Esophagus (tissue), 2 donors: ENCODE data around the gene GLT6D1. TPM values are rescaled to one million over a fixed set of nuclear protein-coding genes. Genes with fewer than 3 reads are reported as not detected.

Experiments
- H3K27ac ChIP-seq, 2 donors: one replicate each; pipeline ENCODE4 v1.5.1; 2013; ENCODE audit warnings: low read depth in 2 of 2, mild to moderate bottlenecking in 2 of 2, inconsistent platforms in 1 of 2, low read length in 1 of 2, moderate library complexity in 1 of 2
- H3K27me3 ChIP-seq, 2 donors: one replicate each; pipeline ENCODE4 v1.6.1; 2013; ENCODE audit warnings: low read length in 2 of 2, control low read depth in 1 of 2, mild to moderate bottlenecking in 1 of 2; ENCODE audit not compliant: insufficient read depth in 2 of 2, control insufficient read depth in 1 of 2
- H3K36me3 ChIP-seq, 2 donors: one replicate each; pipeline ENCODE4 v1.6.1; 2013; ENCODE audit warnings: low read length in 1 of 2; ENCODE audit not compliant: control insufficient read depth in 2 of 2, insufficient read depth in 2 of 2
- H3K4me1 ChIP-seq, 2 donors: one replicate each; pipeline ENCODE4 v1.6.1; 2013; ENCODE audit warnings: low read length in 1 of 2; ENCODE audit not compliant: control insufficient read depth in 2 of 2, insufficient read depth in 2 of 2
- H3K4me3 ChIP-seq, 2 donors: one replicate each; pipeline ENCODE4 v1.5.1; 2013; ENCODE audit warnings: low read length in 2 of 2, mild to moderate bottlenecking in 2 of 2, low read depth in 1 of 2, moderate library complexity in 1 of 2
- H3K9me3 ChIP-seq, 2 donors: one replicate each; pipeline ENCODE4 v1.6.1; 2013; ENCODE audit warnings: mild to moderate bottlenecking in 2 of 2, low read depth in 1 of 2, low read length in 1 of 2, moderate library complexity in 1 of 2; ENCODE audit not compliant: control insufficient read depth in 2 of 2, insufficient read depth in 1 of 2
- WGBS, 2 donors: extraction: QIAGEN DNeasy Blood & Tissue Kit; methylation state at CpG; one replicate each; pipeline ENCODE4 v1.1.7; 2013; 5-methylcytosine and 5-hydroxymethylcytosine counted together
- polyA plus RNA-seq, 2 donors: library from polyadenylated mRNA; stranded (reverse); fragments of 200-250 nt; gene quantifications; one replicate each; pipeline ENCODE4 v1.2.3, GENCODE V29; 2013
- donor health status: healthy with polysubstance abuse.
- donor health status: Bipolar disorder and iron deficiency.

GLT6D1 gene
- polyA plus RNA-seq, 2 donors: not detected

GRCh38 chr9:135604437-135605237, 34.7 kb downstream of the GLT6D1 start:
- peaks cover 0 to 2% of the 10 kb centered on the region in 2 donors for H3K27me3 ChIP-seq
- H3K4me1 ChIP-seq: no peaks in the 10 kb centered on the region
- WGBS, 2 donors: 65 to 68% methylated on average over 31 of the region's 31 CpGs
- H3K36me3 ChIP-seq: no peaks in the 10 kb centered on the region
- no peaks in the 10 kb centered on the region for H3K9me3 ChIP-seq
- H3K4me3 ChIP-seq: no peak overlapping the region
- no peak overlapping the region for H3K27ac ChIP-seq

DNA sequence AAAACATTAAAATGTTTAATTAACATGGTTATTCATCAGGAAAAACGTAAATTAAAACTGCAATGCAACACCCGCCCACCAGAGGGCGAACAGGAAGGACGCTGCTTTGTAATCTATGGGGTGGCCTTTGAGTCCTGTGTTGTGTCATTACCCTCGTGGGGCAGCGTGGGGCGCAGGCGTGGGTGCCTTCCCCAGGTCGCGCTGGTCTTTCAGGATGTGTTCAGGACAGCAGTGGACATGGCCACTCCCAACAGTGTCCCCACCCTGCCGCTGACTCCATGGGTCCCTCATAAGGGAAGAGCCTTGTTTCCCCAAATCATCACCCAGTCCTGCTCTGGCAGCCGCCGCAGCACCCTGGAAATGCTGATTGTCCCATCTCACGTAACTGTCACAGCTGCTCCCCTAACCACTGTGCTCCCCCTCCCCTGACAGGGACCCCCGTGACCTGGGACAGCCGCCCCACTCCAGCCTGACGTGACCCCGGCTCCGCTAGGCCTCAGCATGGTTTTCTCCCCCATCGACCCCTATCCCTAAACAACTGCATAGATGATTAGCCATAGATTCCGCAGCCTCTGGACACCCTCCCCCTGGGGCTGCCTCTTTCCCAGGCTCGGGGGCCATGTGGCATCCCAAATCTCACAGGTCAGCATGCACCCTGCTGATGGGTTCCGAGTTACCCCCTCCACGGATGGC, 36.4 kb downstream of the GLT6D1 start:
- no peaks in the 10 kb centered on the region for H3K36me3 ChIP-seq
- H3K27me3 ChIP-seq: peaks cover 0 to 2% of the 10 kb centered on the region in 2 donors
- no peaks in the 10 kb centered on the region for H3K9me3 ChIP-seq
- WGBS, 2 donors: 46 to 49% methylated on average over 24 of the region's 24 CpGs
- no peaks in the 10 kb centered on the region for H3K4me1 ChIP-seq
- H3K4me3 ChIP-seq: no peak overlapping the region
- H3K27ac ChIP-seq: no peak overlapping the region

DNA sequence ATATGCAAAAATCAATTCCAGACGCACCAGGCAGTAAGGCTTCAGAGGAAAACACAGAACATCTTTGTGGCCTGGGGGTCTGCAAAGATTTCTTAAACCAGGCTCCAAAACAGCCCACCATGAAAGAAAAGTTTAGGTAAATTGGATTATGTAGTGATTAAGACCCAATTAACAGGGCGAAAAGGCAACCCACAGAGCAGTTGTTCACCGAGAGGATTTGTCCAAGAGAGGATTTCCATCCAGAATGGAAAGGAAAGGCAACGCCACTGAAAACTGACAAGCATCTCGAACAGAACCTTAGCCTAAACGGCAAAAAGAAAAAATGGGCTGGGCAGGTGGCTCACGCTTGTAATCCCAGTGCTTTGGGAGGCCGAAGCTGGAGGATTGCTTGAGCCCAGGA, 37.4 kb downstream of the GLT6D1 start:
- Histone ChIP-seq H3K27me3 (peaks cover 0 to 3% of the 10 kb centered on the region in 2 donors), H3K4me3 (no peak overlapping the region), H3K27ac (no peak overlapping the region), H3K4me1 (no peaks in the 10 kb centered on the region), H3K9me3 (no peaks in the 10 kb centered on the region), H3K36me3 (no peaks in the 10 kb centered on the region)
- 84 to 87% methylated on average over 8 of the region's 8 CpGs for WGBS, 2 donors

DNA sequence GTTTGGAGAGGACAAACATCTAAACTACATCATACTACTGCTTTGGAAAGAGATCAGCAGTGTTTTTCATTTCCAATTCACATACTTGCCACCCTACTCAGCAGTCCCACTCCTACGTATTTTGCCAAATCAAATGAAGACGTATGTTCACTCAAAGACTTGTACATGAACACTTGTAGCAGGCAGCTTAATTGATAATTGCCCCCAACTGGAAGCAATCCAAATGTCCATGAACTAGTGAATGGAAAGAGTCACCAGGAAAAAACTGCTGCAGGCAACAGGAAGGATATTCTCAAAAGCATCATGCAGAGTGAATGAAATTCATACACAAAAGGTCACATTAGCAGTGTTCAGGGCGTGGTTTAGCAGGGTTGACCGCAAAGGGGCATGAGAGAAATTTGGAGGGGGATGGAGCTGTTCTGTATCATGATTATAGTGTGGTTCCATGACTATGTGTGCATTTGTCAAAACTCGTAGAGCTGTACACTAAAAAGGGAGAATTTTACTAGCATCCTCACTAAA, 39.0 kb downstream of the GLT6D1 start:
- Histone ChIP-seq H3K4me1 (no peaks in the 10 kb centered on the region), H3K27me3 (peaks cover 0 to 5% of the 10 kb centered on the region in 2 donors), H3K27ac (no peak overlapping the region), H3K36me3 (no peaks in the 10 kb centered on the region), H3K9me3 (no peaks in the 10 kb centered on the region), H3K4me3 (no peak overlapping the region)
- 51 to 64% methylated on average over 5 of the region's 5 CpGs for WGBS, 2 donors

DNA sequence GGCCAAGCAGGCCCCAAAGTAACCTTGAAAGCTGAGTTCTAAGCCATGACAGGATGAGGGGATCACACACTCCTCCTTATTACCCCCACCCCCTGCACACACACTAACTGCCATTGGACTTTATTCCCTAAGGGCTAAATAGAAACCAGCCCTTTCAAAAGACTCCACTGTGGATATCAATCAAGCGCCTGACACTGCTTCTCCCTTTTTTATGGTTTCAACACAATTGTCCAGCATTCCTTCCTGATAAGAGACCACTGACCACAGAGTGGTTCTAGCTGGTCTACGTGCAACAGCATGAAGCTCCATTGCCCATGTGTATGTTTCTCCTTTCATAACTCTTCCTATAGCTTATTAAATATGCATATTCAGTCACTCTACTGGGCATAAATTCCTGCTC, 43.1 kb downstream of the GLT6D1 start:
- no peaks in the 10 kb centered on the region for H3K9me3 ChIP-seq
- H3K4me3 ChIP-seq: no peak overlapping the region
- WGBS, 2 donors: 47 to 61% methylated on average over 2 of the region's 2 CpGs
- no peaks in the 10 kb centered on the region for H3K36me3 ChIP-seq
- peaks cover 0 to 2% of the 10 kb centered on the region in 2 donors for H3K27me3 ChIP-seq
- H3K4me1 ChIP-seq: no peaks in the 10 kb centered on the region
- no peak overlapping the region for H3K27ac ChIP-seq

- Histone ChIP-seq H3K27me3 (peaks cover 0 to 2% of the 10 kb centered on the region in 2 donors), H3K36me3 (no peaks in the 10 kb centered on the region), H3K4me3 (no peak overlapping the region), H3K4me1 (no peaks in the 10 kb centered on the region), H3K27ac (no peak overlapping the region), H3K9me3 (no peaks in the 10 kb centered on the region)
- 82% methylated on average over 12 to 13 of the region's 13 CpGs for WGBS, 2 donors
These were observed 46.7 kb downstream of the GLT6D1 start for GRCh38 chr9:135592625-135593024.

GRCh38 chr9:135592331-135592590, 47.1 kb downstream of the GLT6D1 start:
- H3K4me3 ChIP-seq: no peak overlapping the region
- H3K27ac ChIP-seq: no peak overlapping the region
- no peaks in the 10 kb centered on the region for H3K9me3 ChIP-seq
- no peaks in the 10 kb centered on the region for H3K4me1 ChIP-seq
- 42 to 64% methylated on average over 3 to 5 of the region's 5 CpGs for WGBS, 2 donors
- H3K27me3 ChIP-seq: peaks cover 0 to 2% of the 10 kb centered on the region in 2 donors
- no peaks in the 10 kb centered on the region for H3K36me3 ChIP-seq

DNA sequence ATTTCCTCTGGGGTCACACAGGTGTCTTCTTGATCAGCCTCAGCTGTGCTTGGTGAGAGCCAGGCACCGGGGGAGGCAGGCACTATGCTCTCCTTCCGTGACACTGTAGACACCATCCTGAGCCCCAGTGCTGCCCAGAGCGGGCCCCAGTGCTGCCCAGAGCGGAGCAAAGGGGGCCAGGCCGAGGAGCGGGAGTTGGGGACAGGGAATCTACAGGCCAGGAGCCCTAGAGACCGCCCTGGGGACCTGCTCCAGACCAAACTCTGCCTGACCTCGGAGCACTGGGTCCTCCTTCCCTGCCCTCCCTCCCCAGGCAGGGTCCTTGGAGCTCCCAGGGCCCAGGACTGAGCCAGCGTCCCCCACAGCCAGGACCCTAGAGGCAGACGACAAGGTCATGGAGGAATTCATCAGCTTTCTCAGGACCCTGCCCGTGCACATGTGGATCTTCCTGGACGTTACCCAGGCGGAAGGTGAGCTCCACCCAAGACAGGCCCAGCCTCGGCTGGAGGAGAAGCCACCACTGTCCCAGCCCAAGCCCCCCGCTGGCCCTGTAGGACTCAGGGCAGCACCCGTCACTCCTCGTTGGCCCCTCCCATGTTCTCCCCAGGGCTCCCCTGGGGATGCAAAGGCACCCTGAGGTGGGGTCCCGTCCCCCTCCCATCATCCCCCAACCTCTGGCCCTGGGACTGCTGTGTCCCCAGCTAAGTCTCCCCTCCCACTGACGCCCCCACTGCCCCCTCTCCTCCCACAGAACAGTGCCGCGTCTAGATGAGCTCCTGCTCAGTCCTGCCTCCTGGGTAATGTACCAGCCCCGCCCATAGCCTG, 47.6 kb downstream of the GLT6D1 start:
- H3K27me3 ChIP-seq: no peaks in the 10 kb centered on the region

GRCh38 chr9:135590486-135591079, 48.8 kb downstream of the GLT6D1 start:
- Histone ChIP-seq H3K27ac (no peak overlapping the region), H3K27me3 (no peaks in the 10 kb centered on the region), H3K4me1 (no peaks in the 10 kb centered on the region), H3K36me3 (no peaks in the 10 kb centered on the region), H3K9me3 (no peaks in the 10 kb centered on the region), H3K4me3 (no peak overlapping the region)
- WGBS, 2 donors: 73 to 78% methylated on average over 25 of the region's 25 CpGs

More for the DNA sequence above, 47.6 kb downstream of the GLT6D1 start:
- H3K4me3 ChIP-seq: no peak overlapping the region
- H3K9me3 ChIP-seq: no peaks in the 10 kb centered on the region
- H3K4me1 ChIP-seq: no peaks in the 10 kb centered on the region
- no peak overlapping the region for H3K27ac ChIP-seq
- WGBS, 2 donors: 69 to 70% methylated on average over 18 to 22 of the region's 22 CpGs
- H3K36me3 ChIP-seq: no peaks in the 10 kb centered on the region
